ENCODE measurements around the gene SCAF1.

GRCh38 chr19:49658566-49659442 is 16.8 kb downstream of the SCAF1 start:
- no peak for TF ChIP-seq CTCF (IDR thresholded peaks at IDR 0.05)
- TF ChIP-seq POLR2A (IDR thresholded peaks at IDR 0.05) = no peak

All from body of pancreas (tissue), 4 donors.